ENCODE data around the gene DLGAP3.

- no peak for TF ChIP-seq CTCF (IDR thresholded peaks at IDR 0.05)
- TF ChIP-seq POLR2A (IDR thresholded peaks at IDR 0.05), result no peak
Measured at GRCh38 chr1:34927316-34927715, 2.1 kb downstream of the DLGAP3 start.
